Measurements from ENCODE around the gene PPP1R16B. TPM values are rescaled to one million over a fixed set of nuclear protein-coding genes. Genes with fewer than 3 reads are reported as not detected.

PPP1R16B gene
- polyA plus RNA-seq, 1 donor from 2014 or later: 1.9 TPM

DNA sequence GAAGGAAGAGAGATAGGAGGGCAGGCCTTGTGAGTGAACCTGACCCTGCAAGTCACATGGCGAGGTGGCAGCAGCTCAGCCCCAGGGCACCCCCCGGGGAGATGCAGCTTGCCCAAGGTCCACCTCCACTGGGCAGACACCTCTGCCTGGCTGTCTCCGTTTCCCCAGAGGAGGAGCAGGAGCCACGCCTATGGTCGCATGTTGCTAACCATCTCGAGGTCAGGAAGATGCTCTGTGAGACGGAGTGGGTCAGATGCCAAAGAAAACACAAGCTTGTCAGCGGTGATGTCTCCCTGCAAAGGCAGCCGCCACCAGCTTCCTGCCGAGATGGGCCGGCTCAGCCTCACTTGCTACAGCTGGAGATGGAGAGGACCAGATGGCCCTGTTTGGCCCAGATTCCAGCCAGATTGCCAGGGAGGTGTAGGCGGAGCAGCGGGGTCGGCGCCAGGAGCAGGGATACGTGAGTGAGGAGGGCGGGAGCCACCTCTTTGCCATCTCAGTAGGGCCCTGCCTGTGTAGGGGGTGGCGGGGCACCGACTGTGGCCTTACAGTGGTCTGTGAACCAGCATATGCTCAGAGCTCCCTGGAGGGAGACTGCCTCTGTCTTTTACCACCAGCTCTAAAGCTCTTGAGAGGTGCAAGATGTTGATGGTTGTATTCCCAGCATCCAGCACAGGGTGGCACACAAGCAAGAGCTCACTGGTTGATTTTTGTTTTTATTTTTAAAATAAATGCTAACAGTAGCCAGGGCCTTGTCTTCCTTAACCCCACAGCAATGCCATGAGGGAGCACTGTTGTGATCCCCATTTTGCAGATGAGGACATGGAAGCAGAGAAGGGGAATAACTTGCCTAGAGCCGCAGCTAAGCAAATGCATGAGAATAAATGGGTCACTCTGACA is 77.8 kb downstream of the PPP1R16B start:
- Histone ChIP-seq H2AFZ (ENCODE audit: low read depth, low read length) (no peak overlapping the region), H3K79me2 (replicated peaks; ENCODE audit: insufficient read depth, low read length) (no peaks in the 10 kb centered on the region), H3K9me3 (ENCODE audit: low read length) (no peaks in the 10 kb centered on the region), H3K9me2 (ENCODE audit: insufficient read depth, low read length) (no peaks in the 10 kb centered on the region), H3K36me3 (ENCODE audit: insufficient read depth, low read length) (no peaks in the 10 kb centered on the region), H4K20me1 (ENCODE audit: insufficient read depth) (no peaks in the 10 kb centered on the region), H3K4me3 (ENCODE audit: low read length) (no peak overlapping the region), H3K9ac (ENCODE audit: low read length) (no peak overlapping the region), H3K27me3 (ENCODE audit: insufficient read depth, low read depth, low read length) (no peaks in the 10 kb centered on the region), H3K4me2 (ENCODE audit: low read length) (no peak overlapping the region), H3F3A (ENCODE audit: insufficient read depth, low read length, poor library complexity, severe bottlenecking) (no peaks in the 10 kb centered on the region), H3K27ac (ENCODE audit: low read length) (no peak overlapping the region)
- TF ChIP-seq POLR2AphosphoS5 (IDR thresholded peaks at IDR 0.05) (no peak), TAF1 (IDR thresholded peaks at IDR 0.05; ENCODE audit: low read depth) (no peak), SMC3 (conservative IDR thresholded peaks at IDR 0.05; ENCODE audit: poor library complexity) (no peak), EP300 (conservative IDR thresholded peaks at IDR 0.05; ENCODE audit: poor library complexity, severe bottlenecking) (no peak), EZH2 (IDR thresholded peaks at IDR 0.05; ENCODE audit: borderline replicate concordance, insufficient read depth, low read length, poor library complexity, severe bottlenecking) (no peak)
- TF ChIP-seq, protein P1, sequence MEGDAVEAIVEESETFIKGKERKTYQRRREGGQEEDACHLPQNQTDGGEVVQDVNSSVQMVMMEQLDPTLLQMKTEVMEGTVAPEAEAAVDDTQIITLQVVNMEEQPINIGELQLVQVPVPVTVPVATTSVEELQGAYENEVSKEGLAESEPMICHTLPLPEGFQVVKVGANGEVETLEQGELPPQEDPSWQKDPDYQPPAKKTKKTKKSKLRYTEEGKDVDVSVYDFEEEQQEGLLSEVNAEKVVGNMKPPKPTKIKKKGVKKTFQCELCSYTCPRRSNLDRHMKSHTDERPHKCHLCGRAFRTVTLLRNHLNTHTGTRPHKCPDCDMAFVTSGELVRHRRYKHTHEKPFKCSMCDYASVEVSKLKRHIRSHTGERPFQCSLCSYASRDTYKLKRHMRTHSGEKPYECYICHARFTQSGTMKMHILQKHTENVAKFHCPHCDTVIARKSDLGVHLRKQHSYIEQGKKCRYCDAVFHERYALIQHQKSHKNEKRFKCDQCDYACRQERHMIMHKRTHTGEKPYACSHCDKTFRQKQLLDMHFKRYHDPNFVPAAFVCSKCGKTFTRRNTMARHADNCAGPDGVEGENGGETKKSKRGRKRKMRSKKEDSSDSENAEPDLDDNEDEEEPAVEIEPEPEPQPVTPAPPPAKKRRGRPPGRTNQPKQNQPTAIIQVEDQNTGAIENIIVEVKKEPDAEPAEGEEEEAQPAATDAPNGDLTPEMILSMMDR (IDR thresholded peaks at IDR 0.05; ENCODE audit: poor library complexity, severe bottlenecking): no peak
- TF ChIP-seq, protein P2, sequence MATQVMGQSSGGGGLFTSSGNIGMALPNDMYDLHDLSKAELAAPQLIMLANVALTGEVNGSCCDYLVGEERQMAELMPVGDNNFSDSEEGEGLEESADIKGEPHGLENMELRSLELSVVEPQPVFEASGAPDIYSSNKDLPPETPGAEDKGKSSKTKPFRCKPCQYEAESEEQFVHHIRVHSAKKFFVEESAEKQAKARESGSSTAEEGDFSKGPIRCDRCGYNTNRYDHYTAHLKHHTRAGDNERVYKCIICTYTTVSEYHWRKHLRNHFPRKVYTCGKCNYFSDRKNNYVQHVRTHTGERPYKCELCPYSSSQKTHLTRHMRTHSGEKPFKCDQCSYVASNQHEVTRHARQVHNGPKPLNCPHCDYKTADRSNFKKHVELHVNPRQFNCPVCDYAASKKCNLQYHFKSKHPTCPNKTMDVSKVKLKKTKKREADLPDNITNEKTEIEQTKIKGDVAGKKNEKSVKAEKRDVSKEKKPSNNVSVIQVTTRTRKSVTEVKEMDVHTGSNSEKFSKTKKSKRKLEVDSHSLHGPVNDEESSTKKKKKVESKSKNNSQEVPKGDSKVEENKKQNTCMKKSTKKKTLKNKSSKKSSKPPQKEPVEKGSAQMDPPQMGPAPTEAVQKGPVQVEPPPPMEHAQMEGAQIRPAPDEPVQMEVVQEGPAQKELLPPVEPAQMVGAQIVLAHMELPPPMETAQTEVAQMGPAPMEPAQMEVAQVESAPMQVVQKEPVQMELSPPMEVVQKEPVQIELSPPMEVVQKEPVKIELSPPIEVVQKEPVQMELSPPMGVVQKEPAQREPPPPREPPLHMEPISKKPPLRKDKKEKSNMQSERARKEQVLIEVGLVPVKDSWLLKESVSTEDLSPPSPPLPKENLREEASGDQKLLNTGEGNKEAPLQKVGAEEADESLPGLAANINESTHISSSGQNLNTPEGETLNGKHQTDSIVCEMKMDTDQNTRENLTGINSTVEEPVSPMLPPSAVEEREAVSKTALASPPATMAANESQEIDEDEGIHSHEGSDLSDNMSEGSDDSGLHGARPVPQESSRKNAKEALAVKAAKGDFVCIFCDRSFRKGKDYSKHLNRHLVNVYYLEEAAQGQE (IDR thresholded peaks at IDR 0.05; ENCODE audit: borderline replicate concordance): no peak

DNA sequence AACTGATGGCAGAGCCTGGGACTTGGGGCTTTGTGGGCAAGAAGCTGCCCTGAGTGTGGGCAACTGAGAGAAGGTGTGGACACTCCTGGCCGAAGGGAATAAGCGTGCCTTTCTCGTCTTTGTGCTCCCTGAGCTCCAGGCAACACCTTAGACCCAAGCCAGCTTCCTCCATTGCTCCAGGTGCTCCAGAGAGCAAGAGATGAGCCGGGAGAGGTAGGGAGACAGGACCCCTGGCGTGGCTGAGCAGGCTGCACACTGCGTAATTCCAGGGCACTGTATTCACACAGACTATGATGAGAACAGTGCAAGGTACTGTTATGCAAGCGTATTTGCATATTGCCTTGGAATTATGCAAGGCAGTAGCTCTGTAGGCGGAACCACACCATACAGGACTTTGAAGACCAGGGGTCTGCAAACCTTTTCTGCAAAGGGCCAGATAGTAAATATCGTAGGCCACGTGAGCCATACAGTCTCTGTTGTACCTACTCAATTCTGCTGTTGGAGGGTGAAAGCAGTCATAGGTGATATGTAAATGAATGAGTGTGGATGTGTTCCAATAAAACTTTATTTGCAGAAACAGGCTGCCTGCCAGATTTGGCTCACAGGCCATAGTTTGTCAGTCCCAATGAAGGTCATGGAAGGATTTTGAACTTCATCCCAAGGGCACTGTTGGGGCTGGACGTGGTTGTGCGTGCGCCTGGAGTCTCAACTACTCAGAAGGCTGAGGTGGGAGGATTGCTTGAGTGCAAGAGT is 78.7 kb downstream of the PPP1R16B start:
- no peak overlapping the region for H3K27ac ChIP-seq (ENCODE audit: low read length)
- H3K9ac ChIP-seq (ENCODE audit: low read length): no peak overlapping the region

More for the DNA sequence above, 78.7 kb downstream of the PPP1R16B start:
- Histone ChIP-seq H3K79me2 (replicated peaks; ENCODE audit: insufficient read depth, low read length) (no peaks in the 10 kb centered on the region), H3K27me3 (ENCODE audit: insufficient read depth, low read depth, low read length) (no peaks in the 10 kb centered on the region), H3F3A (ENCODE audit: insufficient read depth, low read length, poor library complexity, severe bottlenecking) (no peaks in the 10 kb centered on the region), H4K20me1 (ENCODE audit: insufficient read depth) (no peaks in the 10 kb centered on the region), H3K9me3 (ENCODE audit: low read length) (no peaks in the 10 kb centered on the region), H3K36me3 (ENCODE audit: insufficient read depth, low read length) (no peaks in the 10 kb centered on the region), H2AFZ (ENCODE audit: low read depth, low read length) (no peak overlapping the region), H3K4me3 (ENCODE audit: low read length) (no peak overlapping the region), H3K4me2 (ENCODE audit: low read length) (no peak overlapping the region), H3K9me2 (ENCODE audit: insufficient read depth, low read length) (no peaks in the 10 kb centered on the region)
- TF ChIP-seq MXI1 (conservative IDR thresholded peaks at IDR 0.05; ENCODE audit: poor library complexity, severe bottlenecking) (no peak), EZH2 (IDR thresholded peaks at IDR 0.05; ENCODE audit: borderline replicate concordance, insufficient read depth, low read length, poor library complexity, severe bottlenecking) (no peak), SMC3 (conservative IDR thresholded peaks at IDR 0.05; ENCODE audit: poor library complexity) (no peak), EP300 (conservative IDR thresholded peaks at IDR 0.05; ENCODE audit: poor library complexity, severe bottlenecking) (no peak), POLR2AphosphoS5 (IDR thresholded peaks at IDR 0.05) (no peak), TAF1 (IDR thresholded peaks at IDR 0.05; ENCODE audit: low read depth) (no peak)
- TF ChIP-seq, protein P2 (IDR thresholded peaks at IDR 0.05; ENCODE audit: borderline replicate concordance): no peak
